Muscle of leg (tissue), 11 donors: ENCODE results near the gene MACC1. TPM values are rescaled to one million over a fixed set of nuclear protein-coding genes. Genes with fewer than 3 reads are reported as not detected.

Source experiments
- DNase-seq: peaks from one replicate; pipeline ENCODE4 v3.0.0; 2013
- H3K27ac ChIP-seq: one replicate; pipeline ENCODE4 v1.5.1; 2013; ENCODE audit warnings: mild to moderate bottlenecking, low read length, control low read depth
- H3K27me3 ChIP-seq: one replicate; pipeline ENCODE4 v1.6.1; 2013; ENCODE audit warnings: low read length; ENCODE audit not compliant: control insufficient read depth, insufficient read depth
- H3K36me3 ChIP-seq: one replicate; pipeline ENCODE4 v1.6.1; 2013; ENCODE audit warnings: low read length; ENCODE audit not compliant: control insufficient read depth, insufficient read depth
- H3K4me1 ChIP-seq: one replicate; pipeline ENCODE4 v1.6.1; 2013; ENCODE audit warnings: low read length; ENCODE audit not compliant: control insufficient read depth, insufficient read depth
- H3K4me3 ChIP-seq: one replicate; pipeline ENCODE4 v1.5.1; 2013; ENCODE audit warnings: low read length, control low read depth
- H3K9me3 ChIP-seq: replicated peaks from 2 replicates; pipeline ENCODE4 v1.6.1; 2013; ENCODE audit warnings: low read depth, low read length; ENCODE audit not compliant: control insufficient read depth
- WGBS: methylation state at CpG from one replicate; pipeline ENCODE4 v1.1.5; 2013; ENCODE audit warnings: missing lambda C conversion rate; ENCODE audit not compliant: insufficient coverage; 5-methylcytosine and 5-hydroxymethylcytosine counted together
- polyA plus RNA-seq, 8 donors: library from polyadenylated mRNA; unstranded; fragments of 120-200 nt; gene quantifications; one replicate each; pipeline versions ENCODE4 v1.2.1 to v1.2.3, GENCODE V29; 2013; ENCODE audit warnings: inconsistent platforms in 1 of 8, low replicate concordance in 1 of 8; ENCODE audit not compliant: insufficient read length in 8 of 8, insufficient read depth in 1 of 8
- total RNA-seq: library from RNA; stranded (reverse); fragments of 120-200 nt; gene quantifications from one replicate; pipeline ENCODE4 v1.2.4, GENCODE V29; 2013

MACC1 gene
- total and polyA plus RNA-seq, 9 donors: 0.04 to 2.7 (median 0.09) TPM

DNA sequence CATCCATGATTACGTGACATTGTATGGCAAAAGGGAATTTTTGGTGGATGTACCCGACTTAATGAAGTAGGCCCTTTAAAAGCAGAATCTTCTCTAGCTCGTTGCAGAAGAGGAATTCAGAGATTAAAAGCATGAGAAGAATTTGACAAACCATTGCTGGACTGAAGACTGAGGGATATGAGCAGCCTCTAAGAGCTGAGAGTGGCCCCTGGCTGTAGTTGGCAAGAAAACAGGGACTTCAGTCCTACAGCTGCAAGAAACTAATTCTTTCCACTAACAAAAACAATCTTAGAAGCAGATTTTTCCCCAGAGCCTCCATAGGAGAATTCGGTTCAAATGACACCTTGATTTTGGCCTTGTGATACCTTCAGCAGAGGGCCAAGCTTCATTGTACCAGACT, 34.1 kb downstream of the MACC1 start:
- no peaks in the 10 kb centered on the region for H3K4me1 ChIP-seq
- 56% methylated on average over 3 of the region's 4 CpGs for WGBS
- H3K27ac ChIP-seq: no peak overlapping the region
- peak; percentile 9 for DNase-seq
- no peaks in the 10 kb centered on the region for H3K27me3 ChIP-seq
- no peaks in the 10 kb centered on the region for H3K9me3 ChIP-seq
- H3K4me3 ChIP-seq: no peak overlapping the region
- H3K36me3 ChIP-seq: no peaks in the 10 kb centered on the region

DNA sequence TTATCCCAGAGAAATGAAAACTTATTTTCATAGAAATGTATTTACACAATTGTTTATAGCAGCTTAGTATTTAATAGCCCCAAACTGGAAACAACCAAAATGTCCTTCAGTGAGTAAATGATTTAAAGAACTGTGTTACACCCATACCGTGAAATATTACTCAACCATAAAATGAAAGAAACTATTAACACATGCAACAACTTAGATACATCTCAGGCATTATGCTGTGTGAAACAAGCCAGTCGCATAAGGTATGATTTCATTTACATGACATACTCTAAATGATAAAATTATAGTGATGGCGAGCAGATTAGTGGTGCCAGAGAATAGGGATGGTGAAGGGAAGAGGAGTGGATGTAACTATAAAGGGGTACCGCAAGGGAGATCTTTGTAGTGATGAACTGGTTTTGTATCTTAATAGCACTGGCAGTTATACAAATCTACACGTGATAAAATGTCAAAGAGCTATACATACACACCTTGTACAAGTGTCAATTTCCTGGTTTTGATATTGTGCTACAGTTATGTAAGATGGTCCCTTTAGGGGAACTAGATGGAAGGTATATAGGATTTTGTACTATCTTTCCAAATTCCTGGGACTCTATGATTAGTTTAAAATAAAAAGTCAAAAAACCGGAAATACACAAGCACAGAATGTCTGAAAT, 40.5 kb downstream of the MACC1 start:
- no CpG with 5 or more reads among the region's 6 CpGs for whole genome bisulfite sequencing
- no peak overlapping the region for H3K4me3 ChIP-seq
- H3K27ac ChIP-seq: no peak overlapping the region
- H3K4me1 ChIP-seq: no peaks in the 10 kb centered on the region
- no peaks in the 10 kb centered on the region for H3K36me3 ChIP-seq
- H3K9me3 ChIP-seq: no peaks in the 10 kb centered on the region
- no peaks in the 10 kb centered on the region for H3K27me3 ChIP-seq
- no peak for DNase-seq

DNA sequence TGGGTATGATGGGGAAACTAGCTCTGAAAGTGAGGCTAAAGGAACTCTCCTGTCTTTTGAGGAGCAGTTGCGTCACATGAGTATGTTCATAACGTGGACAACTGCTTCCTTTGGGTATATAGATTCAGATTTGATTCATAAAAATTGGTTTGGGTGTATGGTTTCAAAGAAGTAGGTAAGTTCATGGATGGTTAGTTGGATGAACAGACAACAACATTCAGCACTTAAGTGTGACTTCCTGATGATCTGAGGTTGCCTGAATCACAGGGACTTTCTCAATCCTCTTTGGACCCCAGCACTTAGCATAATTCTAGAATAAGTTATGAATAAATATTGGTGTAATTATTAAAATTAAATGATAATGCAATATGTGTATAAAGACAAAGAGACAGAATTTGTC, 43.4 kb downstream of the MACC1 start:
- Histone ChIP-seq H3K36me3 (no peaks in the 10 kb centered on the region), H3K4me3 (no peak overlapping the region), H3K9me3 (no peaks in the 10 kb centered on the region), H3K27me3 (no peaks in the 10 kb centered on the region), H3K4me1 (no peaks in the 10 kb centered on the region), H3K27ac (no peak overlapping the region)
- WGBS: no CpG with 5 or more reads among the region's 2 CpGs
- no peak for DNase-seq

DNA sequence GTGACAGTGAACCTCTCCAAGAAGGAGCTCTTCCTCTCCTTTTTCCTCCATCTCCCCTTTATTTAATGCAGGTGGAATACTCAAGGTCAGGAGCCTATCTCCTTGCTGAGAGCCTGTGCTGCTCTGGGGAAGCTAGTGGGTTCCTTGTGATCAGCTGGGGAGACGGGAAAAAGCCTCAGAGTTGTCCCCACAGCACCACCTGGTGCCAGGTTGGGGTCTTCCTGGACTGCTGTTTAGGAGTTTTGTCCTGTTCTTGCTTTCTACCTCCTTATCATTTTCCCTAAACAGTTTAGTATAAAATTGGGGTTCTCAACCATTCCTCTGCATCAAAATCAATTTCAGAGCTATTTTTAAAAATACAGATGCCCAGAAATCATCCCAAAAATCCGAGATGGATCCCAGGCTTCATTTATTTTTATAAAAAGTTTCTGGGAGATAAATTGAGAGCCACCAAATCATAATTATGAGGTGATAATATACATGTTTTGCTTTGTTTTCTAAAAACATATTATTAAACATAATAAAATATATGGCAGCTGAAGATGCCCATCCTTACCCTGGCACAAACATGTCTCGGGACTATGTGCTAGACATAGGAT, 44.3 kb downstream of the MACC1 start:
- H3K27ac ChIP-seq: no peak overlapping the region
- 0% methylated on average over 1 of the region's 3 CpGs for WGBS
- H3K27me3 ChIP-seq: no peaks in the 10 kb centered on the region
- peak; percentile 66 for DNase-seq
- no peaks in the 10 kb centered on the region for H3K9me3 ChIP-seq
- H3K4me3 ChIP-seq: no peak overlapping the region
- no peaks in the 10 kb centered on the region for H3K36me3 ChIP-seq
- no peaks in the 10 kb centered on the region for H3K4me1 ChIP-seq

DNA sequence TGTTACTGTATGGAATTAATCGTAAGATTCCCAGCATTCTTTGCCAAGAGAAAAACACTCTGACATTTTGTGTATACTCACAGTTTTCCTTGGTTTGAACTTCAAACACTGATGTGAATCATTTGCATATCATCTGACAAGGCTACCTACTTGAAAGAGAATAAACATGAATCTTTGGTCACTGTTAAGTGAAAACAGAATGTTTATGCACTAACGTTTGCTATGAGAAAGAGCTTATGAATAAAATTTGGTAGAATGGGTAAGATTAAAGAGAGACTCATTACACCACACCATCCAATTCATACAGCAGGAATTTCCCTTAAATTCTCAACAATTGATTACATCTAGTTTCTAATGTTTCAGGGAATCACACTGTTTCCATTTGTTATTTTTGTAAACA, 46.6 kb downstream of the MACC1 start:
- H3K27ac ChIP-seq: no peak overlapping the region
- no peaks in the 10 kb centered on the region for H3K9me3 ChIP-seq
- no peak overlapping the region for H3K4me3 ChIP-seq
- no CpG with 5 or more reads among the region's 2 CpGs for WGBS
- no peaks in the 10 kb centered on the region for H3K27me3 ChIP-seq
- no peak for DNase-seq
- H3K36me3 ChIP-seq: no peaks in the 10 kb centered on the region
- no peaks in the 10 kb centered on the region for H3K4me1 ChIP-seq

DNA sequence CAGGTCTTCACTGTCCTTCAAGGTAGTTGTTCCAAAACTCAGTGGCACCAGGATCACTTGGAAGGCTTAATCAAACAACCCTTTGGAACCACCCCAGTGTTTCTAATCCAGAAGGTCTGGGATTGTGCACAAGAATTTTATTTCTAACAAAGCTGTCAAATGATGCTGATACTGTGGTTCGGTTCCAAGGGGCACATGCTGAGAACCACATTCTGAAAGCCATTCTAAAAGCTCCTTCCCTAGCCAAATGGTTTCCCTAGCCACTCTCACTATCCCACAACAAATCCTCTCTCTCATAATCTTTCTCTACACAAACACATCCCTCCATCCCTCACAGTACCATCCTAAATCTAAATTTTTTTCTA, 52.1 kb downstream of the MACC1 start:
- DNase-seq: no peak
- Histone ChIP-seq H3K4me3 (no peak overlapping the region), H3K27ac (no peak overlapping the region), H3K36me3 (no peaks in the 10 kb centered on the region), H3K27me3 (no peaks in the 10 kb centered on the region), H3K9me3 (no peaks in the 10 kb centered on the region), H3K4me1 (no peaks in the 10 kb centered on the region)
- 73% methylated on average over 1 of the region's 1 CpG for WGBS

DNA sequence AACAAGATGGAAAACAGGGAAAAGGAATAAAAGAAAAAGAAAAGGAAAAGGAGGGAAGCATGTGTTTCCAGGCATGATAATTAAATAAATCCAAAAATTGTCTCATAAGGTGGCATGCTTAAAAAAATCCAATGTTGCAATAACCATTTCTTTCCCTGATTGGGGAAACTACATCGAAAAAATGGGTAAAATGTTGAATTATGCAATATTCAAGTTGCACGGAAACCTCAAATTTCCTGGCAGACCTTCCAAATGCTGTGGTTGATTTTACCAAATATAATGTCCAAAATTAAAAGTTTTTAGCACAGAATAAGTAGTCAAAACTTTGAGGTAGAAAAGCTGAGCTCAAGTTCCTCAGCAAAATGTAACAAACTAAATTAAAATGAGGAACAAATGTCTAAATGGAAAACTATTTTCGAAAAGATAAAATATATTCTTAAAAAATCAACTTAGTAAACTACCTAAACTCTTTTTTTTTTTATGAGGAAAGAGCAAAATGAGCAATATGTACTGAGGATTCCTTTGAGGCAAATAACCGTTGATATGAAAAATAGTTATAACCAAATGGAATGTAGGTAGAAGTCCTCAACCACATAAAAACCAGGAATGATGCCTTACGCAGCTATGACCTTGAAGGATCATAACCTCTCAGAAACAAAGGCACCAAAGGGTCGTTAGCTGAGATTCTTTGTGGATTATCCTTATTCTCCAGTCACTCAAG, 52.6 kb downstream of the MACC1 start:
- WGBS: 80% methylated on average over 1 of the region's 6 CpGs
- Histone ChIP-seq H3K27me3 (no peaks in the 10 kb centered on the region), H3K36me3 (no peaks in the 10 kb centered on the region), H3K9me3 (no peaks in the 10 kb centered on the region), H3K4me1 (no peaks in the 10 kb centered on the region), H3K27ac (no peak overlapping the region), H3K4me3 (no peak overlapping the region)
- no peak for DNase-seq

DNA sequence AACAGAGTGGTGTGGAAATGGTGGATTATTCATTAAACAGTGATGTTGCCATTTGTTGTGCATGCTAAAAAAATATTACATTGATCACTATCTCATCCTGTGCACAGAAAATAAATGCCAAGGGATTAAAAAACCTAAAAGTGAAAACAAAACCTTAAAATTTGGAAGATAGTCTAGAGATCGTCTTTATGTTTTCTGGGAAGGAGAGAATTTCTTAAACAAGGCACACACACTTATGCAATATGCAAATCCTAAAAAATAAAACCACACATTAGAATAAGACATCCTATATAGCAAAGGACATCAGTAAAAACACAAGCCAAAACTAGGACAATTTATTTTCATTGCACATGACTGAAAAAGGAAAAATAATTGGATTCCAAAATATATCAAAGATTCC, 54.5 kb downstream of the MACC1 start:
- no CpG with 5 or more reads among the region's 1 CpG for WGBS
- no peak overlapping the region for H3K27ac ChIP-seq

DNA sequence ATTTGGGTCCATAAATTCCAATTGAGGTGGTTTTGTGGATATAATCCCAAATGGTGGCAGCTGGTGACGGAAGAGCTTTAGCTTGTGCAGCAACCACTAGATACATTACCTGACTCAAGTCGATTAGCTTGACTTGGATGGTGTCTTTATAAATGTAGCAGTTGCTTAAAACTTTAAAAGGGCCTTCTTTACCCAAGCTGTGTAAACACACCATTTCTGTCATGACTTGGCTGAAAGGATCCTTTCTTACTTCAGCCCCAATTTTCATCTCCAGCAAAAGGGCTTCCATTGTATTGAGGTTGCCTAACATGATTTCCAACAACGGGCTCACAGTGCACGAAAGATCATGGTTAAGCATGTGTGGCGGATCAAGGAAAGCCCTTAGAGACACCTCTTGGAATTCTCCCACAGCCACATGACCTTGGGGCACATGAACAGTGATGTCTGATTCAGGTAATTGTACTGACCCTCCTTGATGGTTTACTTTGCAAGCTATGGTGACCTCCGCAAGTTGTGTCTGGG, 57.9 kb downstream of the MACC1 start:
- Histone ChIP-seq H3K4me3 (no peak overlapping the region), H3K27ac (no peak overlapping the region), H3K36me3 (no peaks in the 10 kb centered on the region), H3K9me3 (no peaks in the 10 kb centered on the region), H3K4me1 (no peaks in the 10 kb centered on the region), H3K27me3 (no peaks in the 10 kb centered on the region)
- 100% methylated on average over 1 of the region's 6 CpGs for WGBS
- DNase-seq: no peak

More for the DNA sequence above, 54.5 kb downstream of the MACC1 start:
- no peaks in the 10 kb centered on the region for H3K36me3 ChIP-seq
- no peaks in the 10 kb centered on the region for H3K27me3 ChIP-seq
- H3K4me1 ChIP-seq: no peaks in the 10 kb centered on the region
- H3K4me3 ChIP-seq: no peak overlapping the region
- no peaks in the 10 kb centered on the region for H3K9me3 ChIP-seq
- no peak for DNase-seq

DNA sequence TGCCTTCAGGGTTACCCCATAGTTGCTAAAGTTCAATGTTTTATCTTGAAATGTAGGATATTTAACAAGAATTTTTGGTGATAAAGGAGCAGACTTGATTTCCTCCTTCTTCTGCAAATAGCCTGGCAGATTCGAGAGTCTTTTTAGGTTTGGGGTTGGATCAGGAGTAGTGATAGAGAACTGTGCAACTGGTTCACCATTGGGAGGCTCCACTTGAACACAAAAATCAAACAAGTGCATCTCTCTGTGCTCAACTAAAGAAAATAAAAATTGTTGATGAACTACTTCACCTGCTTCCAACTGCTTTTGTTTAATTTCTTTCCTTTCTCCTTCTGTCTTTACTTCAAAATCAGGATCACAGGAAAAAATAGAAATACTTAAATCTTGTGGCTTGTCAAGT, 58.5 kb downstream of the MACC1 start:
- H3K36me3 ChIP-seq: no peaks in the 10 kb centered on the region
- H3K4me3 ChIP-seq: no peak overlapping the region
- H3K27ac ChIP-seq: no peak overlapping the region
- H3K27me3 ChIP-seq: no peaks in the 10 kb centered on the region
- WGBS: no CpG with 5 or more reads among the region's 1 CpG
- no peaks in the 10 kb centered on the region for H3K9me3 ChIP-seq
- DNase-seq: peak; percentile 33
- H3K4me1 ChIP-seq: no peaks in the 10 kb centered on the region
